GM19372 (cell line): ENCODE results near the gene SLF2.

ENCODE experiments used
- ATAC-seq: cut with Tn5 transposase; IDR thresholded peaks from one replicate; pipeline ENCODE4 v1.9.1; 2021; ENCODE audit warnings: mild to moderate bottlenecking, low read depth, moderate library complexity; ENCODE audit not compliant: unreplicated experiment

SLF2 gene

DNA sequence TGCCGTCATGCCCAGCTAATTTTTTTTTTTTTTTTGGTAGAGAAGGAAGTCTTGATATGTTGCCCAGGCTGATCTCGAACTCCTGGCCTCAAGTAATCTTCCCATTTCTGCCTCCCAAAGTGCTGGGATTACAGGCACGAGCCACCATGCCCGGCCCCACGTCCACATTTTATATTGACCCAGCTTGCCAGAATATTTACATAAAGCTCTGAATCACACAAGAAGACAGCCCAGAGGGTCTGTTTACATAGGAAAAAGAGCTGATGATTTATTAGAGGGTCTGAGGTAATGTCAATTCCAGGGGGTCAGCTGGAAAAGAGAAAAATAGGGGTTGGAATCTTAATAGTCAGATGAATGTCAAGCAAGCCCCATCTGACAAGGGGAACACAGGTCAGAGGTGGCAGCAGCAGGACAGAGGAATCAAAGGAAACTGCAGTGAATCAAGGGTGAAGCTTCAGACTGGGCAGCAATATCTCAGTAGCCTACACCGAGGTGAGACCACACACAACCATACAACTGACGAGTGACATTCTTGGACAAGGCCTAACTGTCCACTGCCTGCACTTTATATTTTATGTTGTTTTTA lies 15.8 kb upstream of the SLF2 start:
- no peak for ATAC-seq

- no peak for ATAC-seq
These were observed 14.8 kb upstream of the SLF2 start for GRCh38 chr10:100897976-100898375.

DNA sequence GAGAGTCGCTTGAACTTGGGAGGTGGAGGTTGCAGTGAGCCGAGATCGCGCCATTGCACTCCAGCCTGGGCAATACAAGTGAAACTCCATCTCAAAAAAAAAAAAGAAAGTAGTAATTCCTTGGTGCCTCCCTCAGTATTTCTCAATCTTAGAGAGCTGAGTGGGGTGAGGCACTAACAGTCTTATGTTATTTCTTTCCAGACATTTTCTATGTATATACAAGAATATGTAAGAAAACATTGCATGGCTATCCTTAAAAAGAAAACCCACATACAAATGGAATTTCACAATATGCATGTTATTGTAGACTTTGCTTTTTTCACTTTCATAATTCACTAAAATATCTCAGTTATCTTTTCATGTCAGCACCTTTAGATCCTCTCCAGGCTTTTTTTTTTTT lies 13.6 kb upstream of the SLF2 start:
- no peak for ATAC-seq

DNA sequence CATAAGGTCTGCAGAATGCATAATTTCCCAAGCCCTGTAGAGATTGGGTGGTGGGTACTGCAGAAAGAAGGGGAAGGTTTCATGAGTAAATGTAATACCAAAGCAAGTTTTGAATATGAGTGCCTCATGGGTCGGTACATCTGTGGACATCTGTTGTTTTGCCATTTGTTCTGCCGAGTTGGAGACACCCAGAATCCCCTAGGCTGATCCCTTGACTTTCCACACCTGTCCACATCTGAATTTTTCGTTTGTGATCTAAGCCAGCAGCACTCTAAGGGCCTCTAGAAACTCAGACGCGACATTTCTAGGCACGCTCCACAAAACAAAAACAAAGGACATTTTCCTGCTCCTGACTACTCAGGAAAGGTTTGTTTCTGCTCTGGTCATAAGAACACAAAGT lies 11.7 kb upstream of the SLF2 start:
- no peak for ATAC-seq

- no peak for ATAC-seq
These were observed 10.1 kb upstream of the SLF2 start for GRCh38 chr10:100902622-100903021.

DNA sequence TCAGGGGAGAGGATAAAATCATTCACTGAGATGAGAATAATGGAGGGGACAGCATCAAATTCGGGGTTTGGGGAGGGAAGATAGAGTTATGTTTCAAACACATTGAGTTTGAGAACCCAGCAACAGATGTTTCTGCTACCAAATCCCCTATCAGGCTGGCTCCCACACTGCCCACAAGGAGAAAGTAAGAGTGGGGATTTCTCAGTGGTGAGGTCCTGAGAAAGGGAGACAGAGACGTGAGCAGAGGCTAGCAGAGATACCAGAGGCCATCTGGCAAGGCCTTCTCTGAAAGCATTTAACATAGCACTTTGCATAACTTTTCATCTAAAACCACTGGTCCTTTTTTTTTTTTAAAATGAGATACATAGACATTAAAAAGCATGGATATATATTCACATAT lies 7.8 kb upstream of the SLF2 start:
- no peak for ATAC-seq

DNA sequence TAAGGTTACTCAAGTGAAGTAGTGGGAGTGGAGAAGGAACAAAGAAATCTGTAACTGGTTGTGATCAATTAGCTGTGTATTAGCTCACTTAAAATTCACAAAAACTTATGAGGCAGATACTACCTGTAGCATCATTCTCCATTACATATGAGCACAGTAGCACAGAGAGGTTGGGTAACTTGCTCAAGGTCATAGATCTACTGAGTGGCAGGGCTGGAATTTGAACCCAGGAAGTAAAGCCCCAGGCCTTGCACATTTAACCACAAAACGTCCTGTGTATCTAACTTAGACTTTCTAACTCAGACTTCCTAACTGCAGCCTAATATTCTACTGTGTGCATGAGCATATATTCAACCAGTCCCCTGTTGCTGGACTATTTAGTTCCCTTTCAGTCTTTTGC lies 5.6 kb upstream of the SLF2 start:
- ATAC-seq: no peak

DNA sequence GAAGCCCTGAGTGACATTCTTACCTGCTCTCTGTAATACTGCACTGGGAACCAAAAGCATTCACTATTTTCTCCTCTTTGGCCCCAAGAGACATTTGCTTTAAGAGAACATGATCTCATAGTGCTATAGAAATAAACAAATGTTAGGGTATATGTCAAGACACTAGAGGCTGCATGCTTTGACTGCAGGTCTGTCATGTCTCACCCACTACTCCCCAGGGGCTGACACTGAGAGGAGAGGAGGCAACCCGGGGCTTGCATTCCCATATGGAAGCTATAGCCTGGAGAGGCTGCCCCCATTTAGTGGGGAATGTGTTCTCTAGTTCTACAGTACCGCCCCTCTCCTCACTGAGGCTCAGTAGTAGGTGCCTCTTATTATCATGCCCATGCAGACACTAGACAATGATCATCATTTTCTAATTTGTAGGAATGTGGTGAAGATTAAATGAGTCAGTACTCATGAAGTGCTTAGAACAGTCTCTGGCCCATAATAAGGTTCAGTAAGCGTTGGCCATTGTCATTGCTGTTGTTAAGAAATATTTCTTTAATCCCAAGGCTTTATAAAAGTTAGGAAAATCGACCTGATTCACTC lies 4.9 kb upstream of the SLF2 start:
- no peak for ATAC-seq

DNA sequence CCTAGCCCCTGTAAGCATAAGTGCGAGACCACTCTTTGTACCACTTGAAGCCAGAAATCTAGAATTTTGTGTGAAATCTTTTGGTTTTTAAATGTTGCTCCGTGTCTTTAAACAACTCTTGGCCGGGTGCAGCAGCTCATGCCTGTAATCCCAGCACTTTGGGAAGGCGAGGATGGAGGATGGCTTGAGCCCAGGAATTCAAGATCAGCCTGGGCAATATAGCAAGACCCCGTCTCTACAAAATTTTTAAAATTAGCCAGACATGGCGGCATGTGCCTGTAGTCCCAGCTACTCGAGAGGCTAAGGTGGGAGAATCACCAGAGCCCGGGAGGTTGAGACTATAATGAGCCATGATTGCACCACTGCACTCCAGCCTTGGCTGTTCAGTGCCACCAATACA lies 4.4 kb upstream of the SLF2 start:
- no peak for ATAC-seq

DNA sequence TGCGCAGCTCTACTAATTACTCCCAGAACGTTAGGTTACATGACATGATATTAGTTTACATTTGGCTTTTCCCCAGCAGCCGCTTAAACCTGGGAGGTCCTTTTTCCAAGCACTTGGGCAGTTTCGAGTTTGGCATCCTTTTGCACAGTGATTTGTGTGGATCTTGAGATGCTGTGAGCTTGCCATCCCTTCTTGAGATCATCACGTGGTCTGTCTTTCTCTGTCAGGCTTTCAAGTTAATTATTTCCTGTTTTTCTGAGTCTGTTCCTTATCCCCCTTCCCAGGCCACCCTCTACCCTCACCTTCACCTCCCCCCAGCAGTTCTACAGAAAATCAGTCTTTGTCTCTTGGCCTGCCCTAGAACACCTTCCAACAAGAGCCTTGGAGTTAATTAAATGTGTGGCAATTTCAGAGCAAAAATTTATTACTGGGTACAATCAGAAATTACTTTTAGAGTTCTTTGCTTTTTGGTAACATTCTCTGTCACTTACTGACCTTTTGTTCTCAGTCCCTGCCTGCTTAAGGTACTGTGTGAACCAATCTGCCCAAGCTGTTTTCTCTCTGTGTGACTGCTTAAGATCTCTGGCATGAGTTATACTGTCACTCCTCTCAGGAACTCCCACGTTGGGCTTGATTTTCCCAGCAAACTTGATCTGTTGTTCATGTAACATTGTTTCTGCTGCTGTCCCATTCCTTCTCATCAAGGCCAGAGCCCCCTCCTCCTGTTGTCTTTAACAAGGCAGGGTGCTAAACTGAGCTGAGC lies 3.1 kb upstream of the SLF2 start:
- ATAC-seq: no peak

- ATAC-seq: no peak
These were observed 1.3 kb upstream of the SLF2 start for GRCh38 chr10:100911472-100911871.

GRCh38 chr10:100912013-100912604 lies 654 bp upstream of the SLF2 start:
- ATAC-seq: no peak

DNA sequence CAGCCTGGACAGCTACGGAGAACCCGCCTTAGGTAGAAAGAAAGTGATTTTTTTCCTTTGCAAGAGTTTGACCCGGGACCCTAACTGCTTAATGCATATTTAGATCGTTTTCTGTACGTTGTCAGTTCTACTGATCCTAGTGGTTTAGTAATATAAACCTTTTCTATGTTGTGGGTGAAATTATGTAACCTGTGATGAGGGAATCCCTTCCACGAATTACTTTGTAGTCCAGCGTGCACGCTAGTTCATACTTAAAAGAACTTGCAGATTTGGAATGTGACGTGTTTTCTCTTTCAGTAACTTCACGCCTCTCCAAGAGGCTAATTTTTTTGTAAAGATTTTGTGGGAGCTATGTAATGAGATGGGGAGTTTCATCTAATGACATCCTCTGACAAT lies 705 bp downstream of the SLF2 start:
- ATAC-seq: no peak

- no peak for ATAC-seq
These were observed 4.3 kb downstream of the SLF2 start for GRCh38 chr10:100917071-100917470.

GRCh38 chr10:100923580-100923979 lies 10.8 kb downstream of the SLF2 start:
- ATAC-seq: no peak

DNA sequence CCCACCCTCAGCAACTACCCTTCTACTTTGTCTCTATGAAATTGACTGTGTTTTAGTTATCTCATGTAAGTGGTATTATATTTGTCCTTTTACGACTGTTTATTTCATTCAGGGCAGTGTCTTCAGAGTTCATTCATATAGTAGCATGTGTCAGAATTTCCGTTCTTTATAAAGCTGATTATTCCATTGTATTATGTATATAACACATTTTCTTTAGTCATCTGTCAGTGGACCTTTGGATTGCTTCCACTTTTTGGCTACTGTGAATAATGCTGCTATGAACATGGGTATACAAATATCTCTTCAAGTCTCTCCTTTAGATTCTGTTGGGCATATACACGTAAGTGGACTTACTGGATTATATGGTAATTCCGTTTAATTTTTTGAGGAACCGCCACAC lies 14.5 kb downstream of the SLF2 start:
- no peak for ATAC-seq

DNA sequence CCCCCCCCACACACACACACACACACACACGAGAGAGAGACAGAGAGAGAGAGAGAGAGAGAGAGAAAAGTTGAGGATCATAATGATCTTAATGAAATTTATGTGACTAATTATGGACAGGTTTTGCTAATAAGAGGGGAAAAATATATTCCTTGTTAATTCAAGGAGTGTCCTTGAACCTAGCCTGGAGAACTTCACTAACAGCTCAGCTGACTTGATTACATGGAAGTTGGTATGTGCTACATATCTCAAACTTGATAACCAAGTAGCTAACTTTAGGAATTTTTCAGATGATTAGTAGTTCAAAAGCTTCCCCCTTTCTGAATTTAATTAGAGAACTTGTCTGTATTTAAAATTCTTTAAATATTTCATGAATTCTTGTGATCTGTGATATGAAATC lies 15.3 kb downstream of the SLF2 start:
- no peak for ATAC-seq

GRCh38 chr10:100930368-100930767 lies 17.6 kb downstream of the SLF2 start:
- ATAC-seq: no peak

- ATAC-seq: no peak
These were observed 21.4 kb downstream of the SLF2 start for GRCh38 chr10:100934084-100934659.

DNA sequence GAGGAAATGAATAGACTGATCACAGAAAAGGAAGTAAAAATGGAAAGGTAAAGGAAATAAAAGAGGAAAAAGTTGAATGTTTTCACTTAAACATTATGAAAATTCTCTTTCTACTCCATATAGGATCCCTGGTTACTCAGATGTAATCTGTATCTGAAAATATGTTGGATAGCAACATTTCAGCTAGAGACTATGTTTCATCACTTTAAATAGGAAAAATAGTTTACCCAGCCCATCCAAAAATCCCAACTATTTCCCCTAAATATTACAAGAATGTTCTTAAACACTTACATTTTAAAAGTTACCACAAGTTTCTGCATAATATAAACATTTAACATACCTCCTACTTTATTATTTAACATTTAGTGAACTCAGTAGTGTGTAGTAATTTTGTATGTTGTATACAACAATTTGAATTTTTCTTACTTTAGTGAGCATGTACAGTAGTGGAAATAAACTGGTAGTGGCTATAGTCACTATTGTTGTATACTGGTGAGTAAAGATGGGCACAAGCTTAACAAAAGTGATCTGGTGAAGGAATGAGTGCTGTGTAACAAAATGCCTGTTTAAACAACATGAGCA lies 27.1 kb downstream of the SLF2 start:
- ATAC-seq: no peak

DNA sequence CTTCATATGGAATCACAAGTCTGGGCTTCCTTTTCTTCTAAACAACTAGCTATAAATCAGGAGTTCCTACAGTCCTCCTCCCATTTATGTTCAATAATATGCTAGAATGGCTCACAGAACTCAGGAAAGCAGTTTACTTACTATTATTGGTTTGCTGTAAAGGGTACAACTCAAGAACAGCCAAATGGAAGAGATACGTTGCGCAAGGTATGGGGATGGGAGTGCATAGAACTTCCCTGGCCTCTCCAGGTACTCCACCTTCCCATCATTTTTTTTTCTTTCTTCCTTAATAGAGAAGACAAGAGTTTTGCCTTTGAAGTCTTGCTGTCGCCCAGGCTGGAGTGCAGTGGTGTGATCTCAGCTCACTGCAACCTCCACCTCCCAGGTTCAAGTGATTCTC lies 29.5 kb downstream of the SLF2 start:
- ATAC-seq: no peak
